Measurements from ENCODE around the gene FANCI. TPM values are rescaled to one million over a fixed set of nuclear protein-coding genes. Genes with fewer than 3 reads are reported as not detected.
"Not testable (repeated sequence)": the region's sequence is repeated elsewhere in the genome, so short reads cannot be mapped to it uniquely, and the experiment has no call there.

Gene FANCI
- total RNA-seq, 6 experiments from 2014 or later: 0.98 to 7.2 (median 2.8) TPM

GRCh38 chr15:89230277-89230676 is 13.5 kb upstream of the FANCI start:
- no peak for ATAC-seq

GRCh38 chr15:89231832-89232231 is 11.9 kb upstream of the FANCI start:
- Histone ChIP-seq H3K4me3 (no peak overlapping the region), H3K4me1 (no peaks in the 10 kb centered on the region), H3K9me3 (no peaks in the 10 kb centered on the region), H3K36me3 (no peaks in the 10 kb centered on the region), H3K27me3 (no peaks in the 10 kb centered on the region), H3K27ac (no peak overlapping the region)
- ATAC-seq: no peak
- no peak for TF ChIP-seq POLR2A (IDR thresholded peaks at IDR 0.05)
- TF ChIP-seq CTCF (IDR thresholded peaks at IDR 0.05): no peak
- no peak for DNase-seq
- intact Hi-C loops (cut with DNase I): no loop called here

More at GRCh38 chr15:89230277-89230676, 13.5 kb upstream of the FANCI start:
- H3K36me3 ChIP-seq: no peaks in the 10 kb centered on the region
- intact Hi-C loops (cut with DNase I): no loop called here
- H3K4me3 ChIP-seq: no peak overlapping the region
- no peak for TF ChIP-seq CTCF (IDR thresholded peaks at IDR 0.05)
- TF ChIP-seq POLR2A (IDR thresholded peaks at IDR 0.05): no peak
- no peaks in the 10 kb centered on the region for H3K27me3 ChIP-seq
- DNase-seq: no peak
- H3K27ac ChIP-seq: no peak overlapping the region
- H3K4me1 ChIP-seq: no peaks in the 10 kb centered on the region
- 23% methylated on average over 5 of the region's 5 CpGs for WGBS (ENCODE audit: insufficient coverage, low coverage, low lambda C conversion rate, missing lambda C conversion rate)
- no peaks in the 10 kb centered on the region for H3K9me3 ChIP-seq

- H3K27ac ChIP-seq; DNase-seq; H3K9me3 ChIP-seq; intact Hi-C loops (cut with DNase I); H3K4me1 ChIP-seq; H3K27me3 ChIP-seq; H3K36me3 ChIP-seq; H3K4me3 ChIP-seq; ATAC-seq: not testable (repeated sequence)
- 86% methylated on average over 8 of the region's 12 CpGs for WGBS (ENCODE audit: insufficient coverage, low coverage, low lambda C conversion rate, missing lambda C conversion rate)
Measured at GRCh38 chr15:89239883-89240810, 3.6 kb upstream of the FANCI start.

- Histone ChIP-seq H3K36me3 (no peaks in the 10 kb centered on the region), H3K27me3 (no peaks in the 10 kb centered on the region), H3K4me3 (peak overlapping the region; percentile 60 to 66 (median 65)), H3K4me1 (peaks cover 0 to 6% (median 0%) of the 10 kb centered on the region in 4 donors), H3K27ac (peak overlapping the region; percentile 61 to 75 (median 74)), H3K9me3 (no peaks in the 10 kb centered on the region)
- WGBS (ENCODE audit: insufficient coverage, low coverage, low lambda C conversion rate, missing lambda C conversion rate): 25% methylated on average over 19 of the region's 20 CpGs
- peak; percentile 23 to 50 (median 38) for ATAC-seq
- no peak for DNase-seq
- intact Hi-C loops (cut with DNase I): no loop called here
- TF ChIP-seq CTCF (IDR thresholded peaks at IDR 0.05): no peak
- TF ChIP-seq POLR2A (IDR thresholded peaks at IDR 0.05): no peak
Measured at GRCh38 chr15:89243046-89243690, 611 bp upstream of the FANCI start.

- H3K4me3 ChIP-seq: peak overlapping the region; percentile 60 to 66 (median 65)
- WGBS (ENCODE audit: insufficient coverage, low coverage, low lambda C conversion rate, missing lambda C conversion rate): 2% methylated on average over 6 of the region's 6 CpGs
- no peak for DNase-seq
- H3K4me1 ChIP-seq: peaks cover 0 to 6% (median 0%) of the 10 kb centered on the region in 4 donors
- intact Hi-C loops (cut with DNase I): no loop called here
- no peaks in the 10 kb centered on the region for H3K27me3 ChIP-seq
- no peak overlapping the region for H3K27ac ChIP-seq
- H3K36me3 ChIP-seq: no peaks in the 10 kb centered on the region
- TF ChIP-seq CTCF (IDR thresholded peaks at IDR 0.05) (no peak), POLR2A (IDR thresholded peaks at IDR 0.05) (no peak)
- no peaks in the 10 kb centered on the region for H3K9me3 ChIP-seq
- ATAC-seq: no peak
Measured at GRCh38 chr15:89244574-89244903, 760 bp downstream of the FANCI start.
